HG02759 (cell line): ENCODE data around the gene PTPRT.

ENCODE experiments used
- ATAC-seq: cut with Tn5 transposase; IDR thresholded peaks from one replicate; pipeline ENCODE4 v1.9.1; 2021; ENCODE audit warnings: mild to moderate bottlenecking, moderate library complexity; ENCODE audit not compliant: unreplicated experiment

The PTPRT gene

GRCh38 chr20:42419814-42420532 lies 769.7 kb downstream of the PTPRT start:
- no peak for ATAC-seq

- no peak for ATAC-seq
Measured at GRCh38 chr20:42406826-42407225, 782.9 kb downstream of the PTPRT start.

- no peak for ATAC-seq
Measured at GRCh38 chr20:42402455-42402854, 787.3 kb downstream of the PTPRT start.

- ATAC-seq, result no peak
Measured at GRCh38 chr20:42401613-42402012, 788.1 kb downstream of the PTPRT start.

- ATAC-seq, result no peak
Measured at GRCh38 chr20:42399802-42400201, 789.9 kb downstream of the PTPRT start.

GRCh38 chr20:42392442-42392841 lies 797.3 kb downstream of the PTPRT start:
- ATAC-seq, result no peak

GRCh38 chr20:42391807-42392206 lies 797.9 kb downstream of the PTPRT start:
- ATAC-seq, result no peak

- ATAC-seq, result no peak
Measured at GRCh38 chr20:42380287-42380686, 809.4 kb downstream of the PTPRT start.

- no peak for ATAC-seq
Measured at GRCh38 chr20:42379385-42379784, 810.3 kb downstream of the PTPRT start.

- ATAC-seq, result no peak
Measured at GRCh38 chr20:42378826-42379225, 810.9 kb downstream of the PTPRT start.

- ATAC-seq, result no peak
Measured at GRCh38 chr20:42376131-42376530, 813.6 kb downstream of the PTPRT start.

- ATAC-seq, result no peak
Measured at GRCh38 chr20:42373049-42373448, 816.7 kb downstream of the PTPRT start.

- no peak for ATAC-seq
Measured at GRCh38 chr20:42370075-42370474, 819.6 kb downstream of the PTPRT start.

- no peak for ATAC-seq
Measured at GRCh38 chr20:42368910-42369309, 820.8 kb downstream of the PTPRT start.

- ATAC-seq, result no peak
Measured at GRCh38 chr20:42366626-42367025, 823.1 kb downstream of the PTPRT start.

- no peak for ATAC-seq
Measured at GRCh38 chr20:42364446-42364845, 825.3 kb downstream of the PTPRT start.

GRCh38 chr20:42361402-42361970 lies 828.2 kb downstream of the PTPRT start:
- peak; percentile 63 for ATAC-seq

GRCh38 chr20:42360621-42361020 lies 829.1 kb downstream of the PTPRT start:
- no peak for ATAC-seq

GRCh38 chr20:42359617-42360016 lies 830.1 kb downstream of the PTPRT start:
- no peak for ATAC-seq

- ATAC-seq, result no peak
Measured at GRCh38 chr20:42352096-42352495, 837.6 kb downstream of the PTPRT start.

GRCh38 chr20:42350521-42350920 lies 839.2 kb downstream of the PTPRT start:
- ATAC-seq, result no peak
